GM12891 (cell line): ENCODE measurements around the gene HLA-DOA.

ENCODE experiments used
- DNase-seq: peaks from one replicate; pipeline ENCODE4 v3.0.0; 2011; ENCODE audit warnings: low spot score; ENCODE audit not compliant: insufficient read length
- FAIRE-seq: peaks from 2 replicates; lab custom pipeline; 2011; peaks lifted over from hg19 to GRCh38; lab: Jason Lieb, UNC
- PAX5 ChIP-seq: IDR thresholded peaks from 2 replicates; pipeline ENCODE4 v1.6.1; 2011; ENCODE audit warnings: low read length, moderate library complexity, mild to moderate bottlenecking; ENCODE audit not compliant: insufficient read depth, severe bottlenecking
- POLR2A ChIP-seq: IDR thresholded peaks from 2 replicates; pipeline ENCODE4 v1.6.1; 2011; ENCODE audit warnings: low read depth, low read length, control low read depth
- POLR2AphosphoS5 ChIP-seq: IDR thresholded peaks from 2 replicates; pipeline ENCODE4 v1.6.1; 2011; ENCODE audit warnings: low read depth, low read length, control low read depth
- POU2F2 ChIP-seq: IDR thresholded peaks from 2 replicates; pipeline ENCODE4 v1.6.1; 2011; ENCODE audit warnings: low read depth, mild to moderate bottlenecking, control low read depth, low read length, moderate library complexity
- SPI1 ChIP-seq: IDR thresholded peaks from 2 replicates; pipeline ENCODE4 v1.6.1; 2011; ENCODE audit warnings: low read depth, low read length, control low read depth
- TAF1 ChIP-seq: IDR thresholded peaks from 2 replicates; pipeline ENCODE4 v1.6.1; 2011; ENCODE audit warnings: low read depth, low read length, control low read depth

HLA-DOA gene

DNA sequence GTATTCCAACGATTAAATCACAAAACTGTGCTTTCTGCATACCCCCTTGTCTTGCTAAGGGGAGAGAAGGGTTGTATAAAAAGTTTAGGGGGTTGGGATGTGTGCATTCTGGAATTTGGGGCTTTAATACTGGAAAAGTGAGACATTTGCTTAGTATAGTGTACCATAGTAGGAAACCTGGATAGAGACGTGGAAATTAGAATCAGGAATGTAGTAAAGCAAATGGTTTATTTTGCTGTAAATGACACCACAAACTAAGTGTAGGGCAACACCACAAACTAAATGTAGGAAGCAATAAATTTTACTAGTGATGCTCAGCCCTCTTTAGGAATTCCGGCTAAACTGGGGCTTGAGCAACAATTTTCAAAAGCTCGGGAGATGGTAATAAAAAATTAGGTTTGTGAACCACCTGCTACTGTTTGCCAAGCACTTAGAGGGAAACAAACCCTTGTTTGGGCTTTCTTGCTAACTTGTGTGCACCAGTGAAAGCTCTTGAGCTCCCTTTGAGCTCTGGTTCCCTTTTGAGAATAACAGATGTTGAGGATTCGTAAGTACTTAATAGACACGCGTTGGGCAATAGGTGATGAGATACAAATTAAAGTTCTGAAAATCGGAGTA is 27.2 kb downstream of the HLA-DOA start:
- FAIRE-seq (no peak), DNase-seq (no peak)
- no peak for TF ChIP-seq SPI1
- TF ChIP-seq POLR2AphosphoS5: peak; percentile 65
- TF ChIP-seq POLR2A: peak; percentile 62; the same call in 1 of the 2 replicates
- TF ChIP-seq TAF1: no peak

DNA sequence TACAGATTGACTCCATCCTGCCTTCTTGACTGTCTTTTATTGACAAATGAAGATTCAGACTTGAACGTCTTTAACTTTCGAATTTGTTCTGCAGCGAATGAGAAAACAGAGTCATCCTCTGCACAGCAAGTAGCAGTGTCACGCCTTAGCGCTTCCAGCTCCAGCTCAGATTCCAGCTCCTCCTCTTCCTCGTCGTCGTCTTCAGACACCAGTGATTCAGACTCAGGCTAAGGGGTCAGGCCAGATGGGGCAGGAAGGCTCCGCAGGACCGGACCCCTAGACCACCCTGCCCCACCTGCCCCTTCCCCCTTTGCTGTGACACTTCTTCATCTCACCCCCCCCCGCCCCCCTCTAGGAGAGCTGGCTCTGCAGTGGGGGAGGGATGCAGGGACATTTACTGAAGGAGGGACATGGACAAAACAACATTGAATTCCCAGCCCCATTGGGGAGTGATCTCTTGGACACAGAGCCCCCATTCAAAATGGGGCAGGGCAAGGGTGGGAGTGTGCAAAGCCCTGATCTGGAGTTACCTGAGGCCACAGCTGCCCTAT is 28.8 kb downstream of the HLA-DOA start:
- TF ChIP-seq POLR2A: peak; percentile 69
- no peak for TF ChIP-seq PAX5
- TF ChIP-seq POLR2AphosphoS5: peak; percentile 74; the same call in 1 of the 2 replicates
- no peak for TF ChIP-seq SPI1
- no peak for TF ChIP-seq POU2F2
- TF ChIP-seq TAF1: no peak
- DNase-seq (no peak), FAIRE-seq (no peak)

DNA sequence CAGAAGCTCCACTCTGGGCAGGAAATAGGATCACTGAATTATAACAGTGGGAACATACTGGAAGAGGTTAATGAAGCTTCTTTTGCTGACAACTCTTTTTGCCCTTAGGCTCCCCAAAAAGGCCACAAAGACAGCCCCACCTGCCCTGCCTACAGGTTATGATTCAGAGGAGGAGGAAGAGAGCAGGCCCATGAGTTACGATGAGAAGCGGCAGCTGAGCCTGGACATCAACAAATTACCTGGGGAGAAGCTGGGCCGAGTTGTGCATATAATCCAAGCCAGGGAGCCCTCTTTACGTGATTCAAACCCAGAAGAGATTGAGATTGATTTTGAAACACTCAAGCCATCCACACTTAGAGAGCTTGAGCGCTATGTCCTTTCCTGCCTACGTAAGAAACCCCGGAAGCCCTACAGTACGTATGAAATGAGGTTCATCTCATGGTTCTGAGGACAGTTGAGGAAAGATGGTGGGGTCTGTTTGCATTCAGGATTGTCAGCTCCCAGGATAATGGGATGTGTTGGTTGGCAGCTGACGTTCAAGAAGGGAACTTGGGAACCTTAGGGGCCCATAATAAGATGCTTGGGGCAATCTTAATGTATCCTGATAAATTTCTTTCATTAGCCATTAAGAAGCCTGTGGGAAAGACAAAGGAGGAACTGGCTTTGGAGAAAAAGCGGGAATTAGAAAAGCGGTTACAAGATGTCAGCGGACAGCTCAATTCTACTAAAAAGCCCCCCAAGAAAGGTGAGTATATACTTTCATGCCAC is 29.5 kb downstream of the HLA-DOA start:
- no peak for TF ChIP-seq PAX5
- TF ChIP-seq POLR2A: peak; percentile 26
- no peak for TF ChIP-seq TAF1
- TF ChIP-seq POLR2AphosphoS5: peak; percentile 64; the same call in 1 of the 2 replicates
- DNase-seq (no peak), FAIRE-seq (no peak)

DNA sequence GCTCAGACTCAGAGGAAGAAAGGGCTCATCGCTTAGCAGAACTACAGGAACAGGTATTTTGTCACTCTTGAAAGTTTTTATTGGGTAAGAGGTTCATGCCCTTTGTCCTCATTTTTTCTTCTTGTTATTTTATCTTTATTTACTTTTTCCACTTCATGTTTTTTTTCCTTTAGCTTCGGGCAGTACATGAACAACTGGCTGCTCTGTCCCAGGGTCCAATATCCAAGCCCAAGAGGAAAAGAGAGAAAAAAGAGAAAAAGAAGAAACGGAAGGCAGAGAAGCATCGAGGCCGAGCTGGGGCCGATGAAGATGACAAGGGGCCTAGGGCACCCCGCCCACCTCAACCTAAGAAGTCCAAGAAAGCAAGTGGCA is 31.5 kb downstream of the HLA-DOA start:
- FAIRE-seq: no peak
- TF ChIP-seq POU2F2 (no peak), SPI1 (no peak), TAF1 (no peak), PAX5 (no peak), POLR2AphosphoS5 (no peak), POLR2A (no peak)

DNA sequence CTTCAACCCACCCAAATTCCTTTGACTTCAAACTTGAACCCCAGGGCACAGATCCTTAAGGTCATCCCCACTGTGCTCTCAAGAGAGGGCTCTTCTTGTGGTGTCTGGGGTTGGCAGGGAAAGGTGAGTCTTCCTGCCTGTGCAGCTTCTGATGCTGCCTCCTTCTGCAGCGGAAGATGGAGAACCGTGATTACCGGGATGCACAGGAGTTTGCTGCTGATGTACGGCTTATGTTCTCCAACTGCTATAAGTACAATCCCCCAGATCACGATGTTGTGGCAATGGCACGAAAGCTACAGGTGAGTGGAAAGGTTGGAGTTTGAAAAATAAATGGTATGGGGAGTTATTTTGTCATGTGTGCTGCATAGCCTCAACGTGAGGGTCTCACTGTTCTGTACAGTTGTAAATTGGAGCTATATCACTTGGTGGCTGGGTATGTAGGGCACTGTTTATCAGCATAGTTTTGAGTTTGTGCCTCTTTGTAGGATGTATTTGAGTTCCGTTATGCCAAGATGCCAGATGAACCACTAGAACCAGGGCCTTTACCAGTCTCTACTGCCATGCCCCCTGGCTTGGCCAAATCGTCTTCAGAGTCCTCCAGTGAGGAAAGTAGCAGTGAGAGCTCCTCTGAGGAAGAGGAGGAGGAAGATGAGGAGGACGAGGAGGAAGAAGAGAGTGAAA is 32.0 kb downstream of the HLA-DOA start:
- DNase-seq (no peak), FAIRE-seq (no peak)
- TF ChIP-seq SPI1 (no peak), TAF1 (no peak), POLR2AphosphoS5 (peak; percentile 56; the same call in 1 of the 2 replicates), POU2F2 (no peak), PAX5 (no peak)

More for the DNA sequence above, 31.5 kb downstream of the HLA-DOA start:
- DNase-seq: no peak

DNA sequence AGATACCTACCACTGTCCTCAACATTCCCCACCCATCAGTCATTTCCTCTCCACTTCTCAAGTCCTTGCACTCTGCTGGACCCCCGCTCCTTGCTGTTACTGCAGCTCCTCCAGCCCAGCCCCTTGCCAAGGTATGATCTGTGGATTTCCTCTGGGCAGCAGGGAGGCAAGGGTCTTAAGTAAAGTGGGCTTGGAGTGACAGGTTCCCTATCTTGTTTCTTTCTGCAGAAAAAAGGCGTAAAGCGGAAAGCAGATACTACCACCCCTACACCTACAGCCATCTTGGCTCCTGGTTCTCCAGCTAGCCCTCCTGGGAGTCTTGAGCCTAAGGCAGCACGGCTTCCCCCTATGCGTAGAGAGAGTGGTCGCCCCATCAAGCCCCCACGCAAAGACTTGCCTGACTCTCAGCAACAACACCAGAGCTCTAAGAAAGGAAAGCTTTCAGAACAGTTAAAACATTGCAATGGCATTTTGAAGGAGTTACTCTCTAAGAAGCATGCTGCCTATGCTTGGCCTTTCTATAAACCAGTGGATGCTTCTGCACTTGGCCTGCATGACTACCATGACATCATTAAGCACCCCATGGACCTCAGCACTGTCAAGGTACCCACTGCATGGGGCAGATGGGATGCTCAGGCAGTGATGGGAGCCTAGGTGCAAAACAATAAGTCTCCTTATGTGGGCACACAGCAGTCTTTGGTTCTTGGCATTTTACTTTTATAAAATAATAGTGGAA is 32.9 kb downstream of the HLA-DOA start:
- no peak for DNase-seq
- TF ChIP-seq POU2F2: no peak
- TF ChIP-seq SPI1: no peak
- peak; percentile 64; the same call in 1 of the 2 replicates for TF ChIP-seq POLR2A
- TF ChIP-seq POLR2AphosphoS5: peak; percentile 30; the same call in 1 of the 2 replicates
- no peak for FAIRE-seq

DNA sequence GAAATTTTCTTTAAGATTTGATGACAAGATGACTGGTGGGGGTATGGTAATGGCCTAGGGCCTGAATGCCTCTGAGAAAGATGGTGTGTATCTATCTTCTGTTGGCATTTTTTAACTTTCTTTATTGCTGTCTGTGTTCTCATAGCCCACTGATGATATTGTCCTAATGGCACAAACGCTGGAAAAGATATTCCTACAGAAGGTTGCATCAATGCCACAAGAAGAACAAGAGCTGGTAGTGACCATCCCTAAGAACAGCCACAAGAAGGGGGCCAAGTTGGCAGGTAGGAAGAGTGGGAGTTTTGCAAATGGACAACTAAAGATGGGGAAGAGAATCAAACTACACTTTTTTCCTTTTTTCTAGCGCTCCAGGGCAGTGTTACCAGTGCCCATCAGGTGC is 33.5 kb downstream of the HLA-DOA start:
- DNase-seq (no peak), FAIRE-seq (no peak)
- TF ChIP-seq POLR2A (no peak), PAX5 (no peak), TAF1 (no peak), POU2F2 (no peak), SPI1 (no peak), POLR2AphosphoS5 (no peak)

DNA sequence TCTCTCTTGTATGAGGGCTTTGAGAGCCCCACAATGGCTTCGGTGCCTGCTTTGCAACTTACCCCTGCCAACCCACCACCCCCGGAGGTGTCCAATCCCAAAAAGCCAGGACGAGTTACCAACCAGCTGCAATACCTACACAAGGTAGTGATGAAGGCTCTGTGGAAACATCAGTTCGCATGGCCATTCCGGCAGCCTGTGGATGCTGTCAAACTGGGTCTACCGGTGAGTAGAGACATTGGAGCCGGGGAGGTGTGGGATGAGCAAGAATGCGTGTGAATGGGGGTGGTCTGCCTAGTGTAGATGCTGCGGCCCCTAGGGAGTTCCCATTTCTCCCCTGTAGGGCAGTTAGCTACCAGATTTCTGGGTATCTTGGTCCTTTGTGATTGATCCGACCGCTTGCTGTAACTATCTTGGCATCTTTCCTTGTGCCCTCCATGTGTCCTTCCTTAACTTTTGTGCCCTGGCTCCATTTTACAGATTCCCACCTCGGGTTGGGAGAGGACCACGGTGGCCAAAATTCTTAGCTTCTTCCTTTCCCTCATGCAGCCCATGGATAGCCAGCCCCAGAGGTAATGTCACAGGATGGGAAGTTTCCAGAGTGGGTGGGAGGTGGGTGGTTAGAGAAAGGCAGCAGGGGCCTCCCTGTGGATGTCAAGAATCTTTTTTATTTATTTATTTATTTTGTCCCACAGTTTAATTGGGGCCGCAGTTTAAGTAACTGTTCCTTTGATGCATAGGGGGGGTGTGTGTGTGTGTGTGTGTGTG is 34.7 kb downstream of the HLA-DOA start:
- FAIRE-seq: no peak
- DNase-seq: no peak
- TF ChIP-seq POLR2A (0 out of 2 replicates have a peak, but pooled peaks have one; percentile 28), POLR2AphosphoS5 (peak; percentile 52; the same call in 1 of the 2 replicates), TAF1 (no peak)
